ENCODE measurements around the gene GKN1.

Gene GKN1

DNA sequence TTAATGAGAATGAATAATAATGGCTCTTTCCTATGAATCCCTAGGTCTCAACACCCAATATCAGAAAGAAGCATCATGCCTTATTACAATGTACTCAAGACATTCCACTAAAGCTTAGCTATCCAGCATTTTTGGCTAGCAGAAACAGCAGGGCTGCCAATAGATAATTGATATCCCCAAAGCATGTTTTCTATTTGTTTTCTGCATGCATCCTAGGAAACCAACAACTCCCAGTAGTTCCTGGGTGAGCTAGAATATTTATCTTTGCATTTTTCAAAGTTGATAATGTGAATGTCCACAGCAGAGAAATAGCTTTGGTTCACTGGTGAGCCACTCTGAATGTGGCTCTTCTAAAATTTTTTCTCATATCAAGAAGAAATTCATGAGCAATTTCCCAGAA, 32.7 kb downstream of the GKN1 start:
- no peak for DNase-seq (ENCODE audit: low read depth in 2 of 2)

- DNase-seq (ENCODE audit: low read depth in 2 of 2), result no peak
Measured at GRCh38 chr2:69007603-69008002, 33.2 kb downstream of the GKN1 start.

- no peak for DNase-seq (ENCODE audit: low read depth in 2 of 2)
Measured at GRCh38 chr2:69010437-69011194, 36.2 kb downstream of the GKN1 start.

GRCh38 chr2:69011611-69012157, 37.2 kb downstream of the GKN1 start:
- no peak for DNase-seq (ENCODE audit: low read depth in 2 of 2)

DNA sequence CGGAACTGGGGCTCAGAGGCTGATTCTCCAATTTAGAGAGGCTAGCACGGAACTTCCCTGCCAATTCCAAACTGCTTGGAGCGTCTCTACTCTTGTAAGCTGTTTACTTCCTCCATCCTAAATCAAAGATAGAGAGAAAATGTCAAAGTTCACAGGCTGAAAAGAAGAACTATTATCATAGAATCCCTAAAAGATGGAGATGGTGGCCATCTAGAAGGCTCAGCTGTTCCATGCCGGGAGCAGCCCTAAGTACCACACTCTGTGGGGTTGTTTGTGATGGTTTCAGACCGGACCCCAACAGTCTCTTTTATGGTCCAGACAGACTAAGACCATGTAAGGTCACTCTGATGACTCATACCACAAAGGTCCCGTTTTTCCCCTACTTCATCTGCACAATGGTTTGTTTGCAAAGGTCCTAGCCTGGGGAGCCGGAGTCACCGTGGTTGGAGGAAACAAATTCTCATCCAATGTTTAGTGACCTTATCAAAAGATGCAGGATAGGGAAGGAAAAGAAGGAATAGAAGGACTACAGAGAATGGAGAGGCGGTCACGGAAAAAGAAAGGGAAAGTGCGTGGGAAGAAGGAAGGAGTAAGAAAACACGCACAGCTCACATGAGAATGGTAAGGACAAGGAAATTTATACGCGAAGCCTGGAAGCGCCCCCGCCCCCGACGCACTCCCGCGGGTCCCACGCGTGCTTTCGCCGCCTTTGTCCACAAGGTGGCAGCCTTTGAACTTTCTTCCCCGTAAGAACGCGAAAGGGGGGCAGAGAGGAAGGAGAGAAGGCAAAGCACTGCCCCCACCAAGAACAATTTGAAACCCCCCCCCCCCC, 38.1 kb downstream of the GKN1 start:
- peak in 1 of 2 donors; percentile 17 for DNase-seq (ENCODE audit: low read depth in 2 of 2)

DNA sequence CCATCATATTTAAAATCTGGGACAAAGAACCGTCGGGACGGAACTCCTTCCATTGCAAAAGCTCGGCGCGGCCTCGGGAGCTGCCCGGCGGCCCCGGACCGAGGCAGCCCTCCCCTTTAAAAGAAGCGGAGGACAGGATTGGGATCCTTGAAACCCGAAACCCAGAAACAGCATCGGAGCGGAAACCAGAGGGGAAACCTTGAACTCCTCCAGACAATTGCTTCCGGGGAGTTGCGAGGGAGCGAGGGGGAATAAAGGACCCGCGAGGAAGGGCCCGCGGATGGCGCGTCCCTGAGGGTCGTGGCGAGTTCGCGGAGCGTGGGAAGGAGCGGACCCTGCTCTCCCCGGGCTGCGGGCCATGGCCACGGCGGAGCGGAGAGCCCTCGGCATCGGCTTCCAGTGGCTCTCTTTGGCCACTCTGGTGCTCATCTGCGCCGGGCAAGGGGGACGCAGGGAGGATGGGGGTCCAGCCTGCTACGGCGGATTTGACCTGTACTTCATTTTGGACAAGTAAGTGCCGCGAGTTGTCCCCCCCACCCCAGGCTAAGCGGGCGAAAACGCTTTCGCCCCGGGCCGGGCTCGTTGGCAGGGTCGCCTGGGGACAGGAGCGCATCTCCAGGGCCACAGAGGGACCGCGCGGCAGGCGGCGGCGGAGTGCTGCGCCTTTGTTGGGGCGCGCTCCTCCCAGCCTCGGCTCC, 38.9 kb downstream of the GKN1 start, which contains the start of gene ANTXR1:
ANTXR1 (plus strand) TSS at position 38 of the 698 bp plus-strand sequence; CDS start at position 359, 321 bp downstream.
- DNase-seq (ENCODE audit: low read depth in 2 of 2), result no peak

DNA sequence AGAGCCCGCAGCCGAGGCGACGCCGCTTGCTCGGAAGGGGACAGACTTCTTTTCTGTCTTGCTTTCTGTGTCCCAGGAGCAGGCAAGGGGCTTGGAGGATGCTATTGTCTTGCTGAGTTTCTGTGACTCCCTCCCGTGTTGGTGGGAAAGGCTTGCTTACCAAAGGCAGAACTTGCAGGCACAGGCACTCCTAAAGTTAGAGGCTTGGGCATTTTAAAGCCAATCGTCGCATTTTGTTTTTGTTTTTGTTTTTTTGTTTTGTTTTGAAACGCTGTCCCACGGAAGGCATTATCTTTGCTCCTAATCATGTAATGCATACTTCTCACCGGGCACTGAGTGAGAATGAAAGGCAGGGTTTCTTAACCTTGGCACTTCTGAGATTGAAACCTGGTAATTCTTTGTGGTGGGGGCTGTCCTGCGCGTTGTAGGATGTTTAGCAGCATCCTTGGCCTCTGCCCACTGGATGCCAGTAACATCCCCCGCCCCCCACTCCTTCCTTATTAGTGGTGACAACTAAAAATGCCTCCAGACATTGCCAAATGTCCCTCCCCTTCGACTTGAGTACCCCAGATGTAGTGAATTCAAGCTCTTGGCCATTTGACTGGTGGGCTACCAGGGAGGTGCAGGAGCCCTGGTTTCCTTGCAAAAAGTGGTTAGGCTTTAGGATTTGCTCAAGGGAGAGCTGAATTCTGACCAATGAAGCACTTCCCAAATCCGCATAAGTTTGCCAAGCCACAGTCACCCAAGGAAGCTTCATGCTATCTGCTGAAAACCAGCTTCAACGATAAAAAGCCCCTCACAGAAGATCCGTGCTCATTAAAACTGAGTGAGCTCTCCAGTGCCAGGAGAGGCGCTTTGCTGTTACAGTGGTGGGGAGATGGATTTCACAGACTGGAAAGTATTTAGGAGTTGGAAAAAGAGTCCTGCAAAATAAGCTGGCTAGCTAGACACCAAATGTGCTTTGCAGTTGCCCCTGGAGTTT, 39.7 kb downstream of the GKN1 start:
- no peak for DNase-seq (ENCODE audit: low read depth in 2 of 2)

DNA sequence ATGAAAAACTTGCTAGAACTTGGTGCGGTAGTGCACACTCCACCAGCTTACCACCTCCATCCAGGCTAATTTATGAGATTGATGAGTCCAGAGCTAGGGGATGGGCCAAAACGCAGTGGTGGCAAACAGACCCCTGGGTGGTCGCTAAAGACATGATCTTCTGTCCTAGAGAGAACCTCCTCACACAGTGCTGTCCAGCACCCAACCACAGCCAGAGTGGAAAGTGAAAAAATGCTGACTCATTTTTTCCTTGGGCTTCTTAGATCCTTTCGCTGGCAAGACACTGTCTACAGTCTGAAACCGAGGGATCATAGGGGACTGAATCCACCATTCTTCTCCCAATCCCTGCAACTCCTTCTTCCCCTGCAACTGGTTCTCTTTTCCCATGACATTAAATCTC, 42.6 kb downstream of the GKN1 start:
- no peak for DNase-seq (ENCODE audit: low read depth in 2 of 2)

- no peak for DNase-seq (ENCODE audit: low read depth in 2 of 2)
Measured at GRCh38 chr2:69017835-69018234, 43.4 kb downstream of the GKN1 start.

DNA sequence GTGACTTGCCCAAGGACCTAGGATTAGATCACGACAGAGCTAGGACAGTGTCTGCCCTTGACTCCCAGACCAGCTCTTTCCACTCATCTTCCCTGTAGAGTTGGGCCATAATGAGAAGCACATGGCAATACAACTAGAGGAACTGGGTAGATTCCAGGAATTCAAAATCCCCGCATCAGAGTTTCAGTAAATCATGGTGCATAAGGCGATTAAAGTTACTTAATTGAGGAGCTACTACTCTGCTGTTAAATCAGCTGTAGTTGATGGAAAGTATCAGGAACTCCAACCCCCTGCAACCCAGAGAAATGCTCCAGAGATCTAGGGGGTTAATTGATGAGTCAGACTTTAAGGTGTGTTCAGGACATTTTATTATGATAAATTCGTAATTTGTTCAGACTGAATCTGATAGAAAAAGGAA, 44.3 kb downstream of the GKN1 start:
- DNase-seq (ENCODE audit: low read depth in 2 of 2), result no peak

DNA sequence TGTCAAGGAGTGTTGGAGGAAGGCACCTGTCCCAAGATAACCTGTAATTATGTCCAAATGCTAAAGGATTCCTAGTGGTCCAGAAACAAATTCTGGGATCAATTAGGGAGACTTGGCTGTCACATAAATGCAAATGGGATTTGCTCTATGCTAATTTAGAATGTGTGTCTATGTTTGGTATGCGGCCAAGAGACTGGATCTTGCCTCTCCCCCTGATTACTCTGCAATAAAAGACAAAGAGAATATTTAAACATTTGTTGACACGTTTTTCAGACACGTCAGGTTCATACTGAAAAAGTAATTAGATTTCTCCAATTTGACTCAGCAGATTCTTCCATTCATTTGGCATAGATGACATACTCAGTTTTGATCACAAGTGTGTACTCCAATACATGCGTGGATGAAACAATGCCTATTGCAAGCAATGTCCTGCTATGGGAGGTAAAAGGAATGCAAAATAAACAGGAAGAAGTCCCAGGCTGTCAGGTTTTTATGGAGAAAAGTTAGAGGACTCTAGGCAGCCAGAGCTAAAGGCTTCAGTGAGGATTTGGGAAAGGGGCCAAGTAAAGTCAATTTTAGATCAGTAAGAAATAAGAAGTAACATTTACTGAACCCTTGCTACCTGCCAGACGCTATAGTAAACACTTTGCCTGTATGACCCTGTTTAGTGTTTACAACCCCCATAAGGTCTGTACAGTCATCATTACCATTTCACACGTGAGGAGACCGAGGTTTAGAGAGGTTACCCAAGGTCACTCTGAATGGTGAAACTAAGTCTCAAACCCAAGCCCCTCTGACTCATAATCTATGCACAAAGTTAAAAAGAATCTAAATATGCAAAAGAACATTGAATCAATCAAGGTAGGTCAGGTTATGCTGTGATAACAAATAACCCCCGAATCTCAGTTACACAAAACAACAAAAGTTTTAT, 46.3 kb downstream of the GKN1 start:
- no peak for DNase-seq (ENCODE audit: low read depth in 2 of 2)

DNA sequence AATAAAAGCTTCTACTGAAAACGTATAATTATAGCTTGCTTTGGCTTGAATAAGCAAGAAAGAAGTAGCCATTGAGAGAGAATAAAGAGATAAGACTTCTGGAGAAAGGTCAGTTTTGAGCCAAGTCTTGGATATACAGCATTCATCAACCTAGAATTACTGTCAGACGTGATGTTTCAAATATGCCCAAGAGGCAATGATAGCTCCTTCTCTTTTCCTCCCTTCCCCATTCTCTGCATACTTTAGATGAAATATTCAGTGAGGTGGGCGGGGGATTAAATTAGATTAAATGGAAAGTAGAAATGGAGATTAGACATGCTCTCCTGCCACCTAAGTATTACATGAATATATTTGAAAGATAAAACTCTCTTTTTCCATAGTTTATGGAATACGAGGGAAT, 47.3 kb downstream of the GKN1 start:
- no peak for DNase-seq (ENCODE audit: low read depth in 2 of 2)

DNA sequence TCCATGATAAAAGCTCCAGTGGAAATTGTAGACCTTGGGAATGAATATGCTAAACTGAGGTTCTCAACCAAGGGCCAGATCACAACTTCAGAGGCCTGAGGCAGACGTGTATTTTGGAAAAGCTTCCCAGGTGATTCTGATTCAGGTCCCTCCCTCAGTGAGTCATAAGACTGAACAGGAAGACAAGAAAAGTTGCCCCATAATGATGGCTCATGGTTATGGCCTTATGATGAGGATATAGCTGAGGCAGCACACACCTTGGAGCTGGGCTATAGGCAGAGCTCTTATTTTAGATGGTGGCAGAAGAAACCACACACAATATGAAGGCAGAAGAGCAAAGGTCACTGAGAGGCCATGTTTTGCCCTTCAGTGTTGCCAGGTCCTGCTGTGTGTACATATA, 48.1 kb downstream of the GKN1 start:
- DNase-seq (ENCODE audit: low read depth in 2 of 2), result no peak

GRCh38 chr2:69023236-69023635, 48.8 kb downstream of the GKN1 start:
- no peak for DNase-seq (ENCODE audit: low read depth in 2 of 2)

- DNase-seq (ENCODE audit: low read depth in 2 of 2), result no peak
Measured at GRCh38 chr2:69026026-69026425, 51.6 kb downstream of the GKN1 start.

DNA sequence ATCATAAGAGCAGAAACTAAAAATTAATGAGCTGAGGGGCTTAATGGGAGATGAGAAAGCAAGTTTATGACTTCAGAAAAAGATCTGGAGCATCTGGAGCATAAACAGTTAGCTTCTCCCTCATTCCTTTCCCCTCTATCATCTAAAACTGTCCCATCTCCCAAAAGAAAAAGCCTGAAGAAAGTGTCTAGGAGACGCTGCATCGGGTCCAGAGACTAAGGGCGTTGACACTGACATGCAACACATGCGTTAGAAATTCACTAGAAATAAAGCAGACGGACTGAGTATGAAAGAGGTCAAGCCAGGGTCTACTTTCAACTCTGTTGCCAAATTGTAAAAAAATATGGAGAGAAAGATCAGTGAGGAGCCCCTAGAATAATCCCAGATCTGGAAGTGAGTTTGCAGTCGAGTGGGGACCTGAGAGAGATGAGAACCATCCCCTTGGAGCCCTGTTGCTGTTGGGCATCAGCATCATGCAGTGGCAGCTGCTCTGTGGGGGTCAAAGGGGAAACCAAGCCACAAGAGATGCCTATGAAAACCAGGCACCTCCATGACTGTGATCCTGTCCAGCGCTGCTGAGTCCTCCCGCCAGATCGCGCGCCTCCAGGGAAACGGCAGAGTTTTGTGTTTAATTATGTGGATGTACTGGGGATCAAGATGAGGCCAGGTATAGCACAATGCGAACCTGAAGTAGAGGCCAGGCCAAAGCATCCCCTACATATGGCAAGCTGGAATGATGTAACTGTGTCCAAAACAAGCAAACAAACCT, 52.4 kb downstream of the GKN1 start:
- DNase-seq (ENCODE audit: low read depth in 2 of 2), result no peak
